Sigmoid colon (tissue), 4 donors: ENCODE measurements around the gene BCR.

Experiments used
- EP300 ChIP-seq, 4 donors: sonication (generic); formaldehyde crosslinking; IDR thresholded peaks; one replicate each; pipeline ENCODE4 v1.6.1; 2017; ENCODE audit warnings: antibody characterized with exemption in 4 of 4
- POLR2A ChIP-seq, 2 donors: fragments of 450-650 bp; IDR thresholded peaks; one replicate each; pipeline ENCODE4 v1.6.1; 2016; ENCODE audit warnings: antibody characterized with exemption in 2 of 2, mild to moderate bottlenecking in 2 of 2, moderate library complexity in 2 of 2
- TF ChIP-seq, protein P1 (sequence below), 4 experiments: fragments of 450-650 bp in 3 of 4; fragments of 200-600 bp in 1 of 4; IDR thresholded peaks; one replicate each; pipeline ENCODE4 v1.5.1; 2016 to 2019; ENCODE audit warnings: antibody characterized with exemption in 4 of 4, mild to moderate bottlenecking in 3 of 4, moderate library complexity in 2 of 4

DNA sequence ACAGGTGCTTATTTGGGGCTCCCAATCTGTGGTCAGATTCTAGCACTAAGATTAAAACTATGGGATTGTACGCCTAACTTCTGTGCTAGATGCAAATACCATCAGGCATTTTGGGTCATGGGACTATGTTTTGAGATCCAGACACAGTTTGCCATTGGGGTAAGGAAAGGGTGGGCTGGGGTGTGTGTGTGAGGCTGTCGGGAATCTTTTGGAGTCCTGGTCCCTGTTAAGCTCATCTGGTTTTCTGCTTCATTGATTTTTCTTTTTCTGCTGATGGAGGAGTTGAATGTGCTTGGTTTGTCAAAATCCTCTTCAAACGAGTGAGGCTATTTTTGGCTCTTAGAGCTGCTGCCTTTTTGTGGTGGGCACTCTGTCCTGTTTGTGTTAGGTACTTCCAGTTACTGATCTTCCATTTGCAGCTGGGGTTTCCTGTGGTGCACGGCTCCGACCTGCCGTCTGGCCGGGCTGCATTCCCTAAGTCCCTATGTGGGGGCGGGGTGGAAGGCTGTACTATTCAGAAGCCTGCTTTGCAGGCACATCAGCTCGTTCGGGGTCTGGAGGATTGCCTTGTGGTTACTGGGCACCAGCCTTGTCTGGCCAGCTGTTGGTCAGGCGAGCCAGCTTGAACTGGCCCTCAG, 2.9 kb downstream of the BCR start:
- TF ChIP-seq POLR2A (IDR thresholded peaks at IDR 0.05) (no peak), EP300 (IDR thresholded peaks at IDR 0.05) (no peak)
- TF ChIP-seq, protein P1, sequence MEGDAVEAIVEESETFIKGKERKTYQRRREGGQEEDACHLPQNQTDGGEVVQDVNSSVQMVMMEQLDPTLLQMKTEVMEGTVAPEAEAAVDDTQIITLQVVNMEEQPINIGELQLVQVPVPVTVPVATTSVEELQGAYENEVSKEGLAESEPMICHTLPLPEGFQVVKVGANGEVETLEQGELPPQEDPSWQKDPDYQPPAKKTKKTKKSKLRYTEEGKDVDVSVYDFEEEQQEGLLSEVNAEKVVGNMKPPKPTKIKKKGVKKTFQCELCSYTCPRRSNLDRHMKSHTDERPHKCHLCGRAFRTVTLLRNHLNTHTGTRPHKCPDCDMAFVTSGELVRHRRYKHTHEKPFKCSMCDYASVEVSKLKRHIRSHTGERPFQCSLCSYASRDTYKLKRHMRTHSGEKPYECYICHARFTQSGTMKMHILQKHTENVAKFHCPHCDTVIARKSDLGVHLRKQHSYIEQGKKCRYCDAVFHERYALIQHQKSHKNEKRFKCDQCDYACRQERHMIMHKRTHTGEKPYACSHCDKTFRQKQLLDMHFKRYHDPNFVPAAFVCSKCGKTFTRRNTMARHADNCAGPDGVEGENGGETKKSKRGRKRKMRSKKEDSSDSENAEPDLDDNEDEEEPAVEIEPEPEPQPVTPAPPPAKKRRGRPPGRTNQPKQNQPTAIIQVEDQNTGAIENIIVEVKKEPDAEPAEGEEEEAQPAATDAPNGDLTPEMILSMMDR (IDR thresholded peaks at IDR 0.05), result no peak
